NCI-H1436 (cell line): ENCODE results near the gene ABCG2.
"Not testable (repeated sequence)": the region's sequence is repeated elsewhere in the genome, so short reads cannot be mapped to it uniquely, and the experiment has no call there.

Experiments
- DNase-seq: peaks from one replicate; lab custom pipeline; 2025; lab: John Stamatoyannopoulos, UW

ABCG2 gene

DNA sequence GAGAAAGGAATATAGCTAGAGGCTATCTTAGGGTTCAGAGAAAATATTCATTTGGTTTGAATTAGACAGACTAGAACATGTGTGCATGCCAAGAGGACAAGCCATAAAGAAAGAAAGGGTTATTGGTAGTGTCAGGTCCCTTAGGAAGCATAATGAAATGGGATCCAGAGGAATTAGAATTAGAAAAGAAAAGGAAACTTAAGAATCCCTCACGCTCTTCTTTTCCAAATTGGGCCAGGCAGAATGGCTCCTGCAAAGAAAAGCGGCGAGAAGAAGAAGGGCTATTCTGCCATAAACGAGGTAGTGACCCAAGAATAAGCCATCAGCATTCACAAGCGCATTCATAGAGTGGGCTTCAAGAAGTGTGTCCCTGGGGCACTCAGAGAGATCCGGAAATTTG is 4.9 kb upstream of the ABCG2 start:
- no peak for DNase-seq

GRCh38 chr4:88162626-88163025 is 4.2 kb upstream of the ABCG2 start:
- no peak for DNase-seq

GRCh38 chr4:88159229-88159725 is 838 bp upstream of the ABCG2 start:
- DNase-seq: no peak

DNA sequence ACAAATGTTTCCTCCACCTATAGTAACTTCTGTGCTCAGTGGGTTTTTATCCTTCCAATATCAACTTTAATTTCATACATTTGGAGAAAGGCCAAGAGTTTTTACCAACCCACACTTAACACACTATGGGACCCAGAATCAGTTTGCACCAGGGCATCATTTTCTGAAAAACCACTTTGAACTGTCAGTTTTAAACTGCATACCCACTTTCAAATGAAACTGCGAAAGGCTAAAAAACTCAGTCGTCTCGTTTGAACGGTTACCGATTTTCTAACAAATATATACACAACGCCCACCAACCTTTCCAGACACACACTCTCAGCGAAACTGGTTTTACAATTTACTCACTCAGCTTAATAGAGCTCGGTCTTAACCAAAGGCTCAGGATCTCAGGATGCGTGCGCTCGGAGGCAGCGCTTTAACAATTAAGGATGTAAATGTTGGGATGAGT is 376 bp downstream of the ABCG2 start:
- no peak for DNase-seq

GRCh38 chr4:88152331-88152730 is 6.1 kb downstream of the ABCG2 start:
- DNase-seq: not testable (repeated sequence)

- DNase-seq: no peak
Measured at GRCh38 chr4:88148560-88148959, 9.9 kb downstream of the ABCG2 start.

DNA sequence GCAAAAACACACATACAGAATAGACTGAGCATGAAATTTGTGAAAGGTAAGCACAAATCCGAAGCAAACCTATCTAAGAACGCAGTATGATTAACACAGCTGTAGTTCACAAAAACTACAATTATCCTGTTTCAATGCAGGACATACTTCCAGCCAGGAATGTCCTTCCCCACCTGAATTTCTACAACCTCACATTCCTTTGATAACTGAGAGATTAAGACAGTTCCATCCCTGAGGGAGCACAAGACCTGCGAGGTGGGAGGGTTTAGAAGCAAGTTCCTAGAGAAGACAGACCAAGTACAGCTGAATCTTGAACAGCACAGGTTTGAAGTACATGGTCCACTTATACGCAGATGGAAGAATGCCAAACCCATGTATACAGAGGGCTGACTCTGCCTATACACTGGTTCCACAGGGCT is 10.6 kb downstream of the ABCG2 start:
- no peak for DNase-seq

DNA sequence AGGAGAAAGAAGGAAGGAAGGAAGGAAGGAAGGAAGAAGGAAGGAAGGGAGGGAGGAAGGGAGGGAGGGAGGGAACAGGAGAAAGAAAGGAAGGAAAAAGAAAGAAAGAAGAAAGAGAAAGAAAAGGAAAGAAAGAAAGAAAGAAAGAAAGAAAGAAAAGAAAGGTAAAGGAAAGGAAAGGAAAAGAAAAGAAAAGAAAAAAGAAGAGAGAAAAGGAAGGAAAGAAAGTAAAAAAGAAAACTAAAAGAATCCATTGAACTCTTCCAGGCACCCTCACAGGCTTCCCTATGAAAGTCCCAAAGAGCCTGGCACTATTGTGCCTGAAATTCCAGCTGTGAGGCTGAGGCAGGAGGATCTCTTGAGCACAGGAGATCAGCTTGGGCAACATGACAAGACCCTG is 11.5 kb downstream of the ABCG2 start:
- DNase-seq: no peak

- no peak for DNase-seq
Measured at GRCh38 chr4:88144866-88145300, 13.6 kb downstream of the ABCG2 start.

DNA sequence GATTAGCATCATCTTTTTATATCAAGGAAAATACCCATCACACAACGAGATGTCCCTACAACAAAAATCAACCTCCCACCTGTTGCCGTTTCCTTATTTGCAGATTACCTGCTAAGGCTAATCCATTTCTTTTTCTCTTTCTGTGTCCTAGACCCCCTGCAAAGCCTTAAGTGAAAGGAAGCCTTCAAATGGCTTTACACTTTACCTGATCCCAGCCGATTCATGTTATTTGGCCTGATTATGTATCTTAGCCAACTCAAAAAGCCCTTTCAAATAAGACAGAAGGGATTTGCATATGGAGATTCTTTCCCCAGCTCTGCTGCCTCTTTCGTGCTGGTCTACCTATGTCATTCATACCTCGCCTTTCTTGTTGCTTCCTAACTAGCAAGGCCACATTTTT is 14.4 kb downstream of the ABCG2 start:
- no peak for DNase-seq

- DNase-seq: no peak
Measured at GRCh38 chr4:88143504-88143903, 14.9 kb downstream of the ABCG2 start.

DNA sequence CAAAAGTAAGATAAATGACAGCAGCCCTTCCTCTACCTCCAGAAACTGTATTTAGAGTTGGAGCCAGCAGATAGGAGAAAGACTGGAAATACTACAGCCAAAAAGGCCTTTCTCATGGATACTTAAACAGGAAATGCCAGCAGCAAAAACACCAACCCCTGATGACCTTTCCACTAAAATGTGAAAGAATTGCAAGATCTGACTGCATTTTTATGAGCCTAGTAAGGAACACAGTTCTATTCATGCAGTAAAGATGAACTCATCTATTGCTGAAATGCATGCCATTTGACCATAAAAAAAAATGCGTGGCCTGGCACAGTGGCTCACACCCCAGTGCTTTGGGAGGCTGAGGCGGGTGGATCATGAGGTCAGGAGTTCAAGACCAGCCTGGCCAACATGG is 19.9 kb downstream of the ABCG2 start:
- no peak for DNase-seq

- DNase-seq: no peak
Measured at GRCh38 chr4:88137112-88137511, 21.3 kb downstream of the ABCG2 start.

DNA sequence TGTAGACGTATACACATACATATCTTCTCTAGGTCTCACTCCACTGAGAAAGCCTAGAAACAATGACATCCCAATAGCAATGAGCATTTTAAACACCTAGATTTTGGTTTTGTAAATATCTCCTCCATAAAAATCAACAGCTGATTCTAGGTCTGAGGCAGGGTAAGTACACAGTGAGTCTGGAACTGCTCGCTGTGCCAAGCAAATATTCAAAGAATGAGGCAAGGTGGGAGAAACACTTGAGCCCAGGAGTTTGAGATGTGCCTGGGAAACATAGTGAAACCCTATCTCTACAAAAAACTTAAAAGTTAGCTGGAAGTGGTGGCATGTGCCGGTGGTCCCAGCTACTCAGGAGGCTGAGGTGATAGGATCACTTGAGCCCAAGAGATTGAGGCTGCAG is 22.2 kb downstream of the ABCG2 start:
- DNase-seq: no peak

GRCh38 chr4:88135356-88135663 is 23.1 kb downstream of the ABCG2 start:
- no peak for DNase-seq

- DNase-seq: no peak
Measured at GRCh38 chr4:88134536-88135355, 23.7 kb downstream of the ABCG2 start.

DNA sequence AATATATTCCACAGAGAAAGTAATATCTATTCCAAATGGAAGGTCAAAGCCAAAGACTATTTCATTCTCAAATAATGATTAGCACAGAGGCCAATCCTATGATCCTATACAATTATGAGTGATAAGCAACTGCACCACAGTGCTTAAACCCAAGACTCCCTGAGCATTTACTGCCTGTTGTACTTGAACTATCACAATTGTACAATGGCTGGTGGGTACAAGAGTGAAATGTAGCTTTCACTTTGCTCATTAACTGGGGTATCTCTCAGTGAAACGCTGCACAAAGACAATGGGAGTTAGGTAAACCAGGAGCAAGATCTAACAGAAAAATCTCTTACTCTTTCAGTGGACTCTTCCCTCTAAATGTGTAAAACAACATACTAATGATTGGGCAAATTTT is 24.3 kb downstream of the ABCG2 start:
- no peak for DNase-seq

GRCh38 chr4:88130544-88131305 is 27.7 kb downstream of the ABCG2 start:
- DNase-seq: no peak

DNA sequence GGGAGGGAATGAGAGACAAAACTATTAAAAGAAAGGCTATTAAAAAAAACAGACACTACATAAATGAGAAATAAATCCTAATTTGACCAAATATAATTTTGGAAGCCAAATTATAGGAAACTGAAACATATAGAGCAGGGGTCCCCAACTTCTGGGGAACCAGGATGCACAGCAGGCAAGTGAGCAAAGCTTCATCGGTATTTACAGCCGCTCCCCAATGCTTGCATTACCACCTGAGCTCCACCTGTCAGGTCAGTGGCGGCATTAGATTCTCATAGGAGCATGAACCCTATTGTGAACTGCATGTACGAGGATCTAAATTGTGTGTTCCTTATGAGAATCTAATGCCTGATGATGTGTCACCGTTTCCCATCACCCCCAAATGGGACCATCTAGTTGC is 28.4 kb downstream of the ABCG2 start:
- DNase-seq: no peak

DNA sequence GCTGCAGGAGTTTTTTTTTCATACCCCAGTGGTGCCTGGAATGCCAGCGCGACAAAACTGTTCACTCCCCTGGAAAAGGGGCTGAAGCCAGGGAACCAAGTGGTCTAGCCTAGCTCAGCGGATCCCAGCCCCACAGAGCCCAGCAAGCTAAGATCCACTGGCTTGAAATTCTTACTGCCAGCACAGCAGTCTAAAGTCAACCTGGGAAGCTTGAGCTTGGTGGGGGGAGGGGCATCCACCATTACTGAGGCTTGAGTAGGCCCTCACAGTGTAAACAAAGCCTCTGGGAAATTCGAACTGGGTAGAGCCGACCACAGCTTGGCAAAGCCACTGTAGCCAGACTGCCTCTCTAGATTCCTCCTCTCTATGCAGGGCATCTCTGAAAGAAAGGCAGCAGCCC is 36.2 kb downstream of the ABCG2 start:
- DNase-seq: not testable (repeated sequence)

GRCh38 chr4:88119943-88120342 is 38.5 kb downstream of the ABCG2 start:
- DNase-seq: no peak

GRCh38 chr4:88115587-88115986 is 42.9 kb downstream of the ABCG2 start:
- no peak for DNase-seq

DNA sequence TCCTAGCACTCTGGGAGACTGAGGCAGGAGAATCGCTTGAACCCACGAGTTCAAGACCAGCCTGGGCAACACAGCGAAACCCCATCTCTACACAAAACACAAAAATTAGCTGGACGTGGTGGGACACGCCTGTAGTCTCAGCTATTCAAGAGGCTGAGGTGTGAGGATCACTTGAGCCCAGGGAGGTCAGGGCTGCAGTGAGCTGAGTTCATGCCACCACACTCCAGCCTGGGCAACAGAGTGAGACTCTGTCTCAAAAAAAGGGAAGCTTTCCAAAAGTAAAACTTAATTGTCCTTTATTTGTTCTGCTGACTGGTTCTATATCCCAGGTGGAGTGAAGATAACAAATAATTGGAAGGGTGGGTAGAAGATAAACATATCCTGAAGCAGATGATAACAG is 45.6 kb downstream of the ABCG2 start:
- DNase-seq: no peak
